BLaER1 treated with 17β-estradiol and CSF1 and Interleukin-3, amounts not matched to agents 10 nM and 100 nM (cell line): ENCODE data around the gene WASF2.
"Not testable (repeated sequence)": the region's sequence is repeated elsewhere in the genome, so short reads cannot be mapped to it uniquely, and the experiment has no call there.

ENCODE experiments used
- H3K27ac ChIP-seq, 11 experiments: shearing (Covaris generic); formaldehyde crosslinking; 2 replicates each; pipeline ENCODE4 v1.8.1; 2022
- H3K27me3 ChIP-seq, 11 experiments: shearing (Covaris generic); formaldehyde crosslinking; 2 replicates each; pipeline ENCODE4 v1.8.1; 2022
- H3K36me3 ChIP-seq, 11 experiments: shearing (Covaris generic); formaldehyde crosslinking; 2 replicates each; pipeline ENCODE4 v1.8.1; 2022
- H3K4me1 ChIP-seq, 10 experiments: shearing (Covaris generic); formaldehyde crosslinking; 2 replicates each; pipeline ENCODE4 v1.8.1; 2022
- H3K4me2 ChIP-seq, 11 experiments: shearing (Covaris generic); formaldehyde crosslinking; 2 replicates each; pipeline ENCODE4 v1.8.1; 2022
- H3K4me3 ChIP-seq, 10 experiments: shearing (Covaris generic); formaldehyde crosslinking; 2 replicates each; pipeline ENCODE4 v1.8.1; 2022
- H3K9ac ChIP-seq, 11 experiments: shearing (Covaris generic); formaldehyde crosslinking; 2 replicates each; pipeline ENCODE4 v1.8.1; 2022
- H3K9me3 ChIP-seq, 11 experiments: shearing (Covaris generic); formaldehyde crosslinking; replicated peaks in 1 of 11; 2 replicates each; pipeline ENCODE4 v1.8.1; 2022
- H4K20me1 ChIP-seq, 11 experiments: shearing (Covaris generic); formaldehyde crosslinking; 2 replicates each; pipeline ENCODE4 v1.8.1; 2022
- Cebpa-rat ChIP-seq, 11 experiments: shearing (Covaris generic); IDR thresholded peaks; 2 replicates each; pipeline ENCODE4 v1.8.1; 2022

The WASF2 gene

GRCh38 chr1:27408151-27408550 is 81.8 kb downstream of the WASF2 start:
- peaks cover 6 to 82% (median 38%) of the 10 kb centered on the region in 11 experiments; a peak in 17 of 22 replicates for H4K20me1 ChIP-seq
- no peak overlapping the region; a peak in 1 of 22 replicates for H3K27ac ChIP-seq
- no peak overlapping the region for H3K4me3 ChIP-seq
- H3K9ac ChIP-seq = no peak overlapping the region
- peak overlapping the region in 10 of 11 experiments; percentile 54 to 92 (median 74); a peak in 17 of 22 replicates for H3K4me2 ChIP-seq
- TF ChIP-seq Cebpa-rat (IDR thresholded peaks at IDR 0.05) = no peak
- no peaks in the 10 kb centered on the region for H3K27me3 ChIP-seq
- H3K4me1 ChIP-seq = peaks cover 73 to 90% (median 85%) of the 10 kb centered on the region in 10 experiments
- H3K36me3 ChIP-seq = peaks cover 62 to 77% (median 65%) of the 10 kb centered on the region in 11 experiments
- H3K9me3 ChIP-seq = no peaks in the 10 kb centered on the region

DNA sequence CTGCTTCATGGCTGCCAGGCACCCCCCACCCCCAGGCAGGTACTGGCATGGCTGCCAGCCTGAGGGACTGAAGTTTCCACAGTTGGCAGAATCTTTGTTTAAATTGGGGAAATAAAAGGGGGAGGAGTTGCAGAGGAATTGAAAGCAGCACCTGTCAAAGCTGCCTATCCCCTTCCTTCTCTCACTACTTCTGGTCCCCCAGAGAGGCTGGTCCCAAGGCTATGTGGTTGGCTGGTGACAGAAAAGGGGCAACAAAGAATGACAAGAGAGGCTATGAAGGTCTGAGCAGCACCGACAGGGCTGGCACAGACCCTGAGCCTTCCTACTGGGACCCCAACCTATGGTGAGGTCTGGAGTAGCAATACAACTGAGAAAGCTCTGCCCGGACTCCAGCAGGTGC is 83.2 kb downstream of the WASF2 start:
- Histone ChIP-seq H3K36me3 (peaks cover 48 to 63% (median 52%) of the 10 kb centered on the region in 11 experiments), H3K4me2 (peak overlapping the region; percentile 54 to 92 (median 75)), H4K20me1 (peaks cover 6 to 72% (median 28%) of the 10 kb centered on the region in 11 experiments; a peak in 16 of 22 replicates), H3K4me1 (peaks cover 74 to 91% (median 85%) of the 10 kb centered on the region in 10 experiments), H3K27ac (peak overlapping the region in 4 of 11 experiments; percentile 38 to 86 (median 54); a peak in 5 of 22 replicates), H3K9ac (peak overlapping the region in 7 of 11 experiments; percentile 2 to 60 (median 36); a peak in 9 of 22 replicates), H3K4me3 (0 out of 20 replicates have a peak overlapping the region, but pooled peaks of 1 of the 10 experiments have one; percentile 16)
- H3K27me3 ChIP-seq, H3K9me3 ChIP-seq: not testable (repeated sequence)

- peaks cover 6 to 70% (median 25%) of the 10 kb centered on the region in 11 experiments; a peak in 15 of 22 replicates for H4K20me1 ChIP-seq
- H3K27me3 ChIP-seq = no peaks in the 10 kb centered on the region
- peak overlapping the region in 10 of 11 experiments; percentile 32 to 86 (median 56); a peak in 19 of 22 replicates for H3K27ac ChIP-seq
- peak overlapping the region; percentile 74 to 93 (median 89) for H3K4me2 ChIP-seq
- no peaks in the 10 kb centered on the region for H3K9me3 ChIP-seq
- H3K4me3 ChIP-seq = no peak overlapping the region
- H3K9ac ChIP-seq = peak overlapping the region in 8 of 11 experiments; percentile 7 to 60 (median 46); a peak in 12 of 22 replicates
- H3K36me3 ChIP-seq = peaks cover 44 to 58% (median 47%) of the 10 kb centered on the region in 11 experiments
- peaks cover 75 to 91% (median 85%) of the 10 kb centered on the region in 10 experiments for H3K4me1 ChIP-seq
- TF ChIP-seq Cebpa-rat (IDR thresholded peaks at IDR 0.05) = no peak
Measured at GRCh38 chr1:27406362-27406680, 83.6 kb downstream of the WASF2 start.

GRCh38 chr1:27405598-27406361 is 84.2 kb downstream of the WASF2 start:
- peaks cover 74 to 91% (median 84%) of the 10 kb centered on the region in 10 experiments for H3K4me1 ChIP-seq
- H3K27ac ChIP-seq = peak overlapping the region in 10 of 11 experiments; percentile 32 to 86 (median 72); a peak in 19 of 22 replicates
- H3K4me2 ChIP-seq = peak overlapping the region; percentile 74 to 93 (median 89)

DNA sequence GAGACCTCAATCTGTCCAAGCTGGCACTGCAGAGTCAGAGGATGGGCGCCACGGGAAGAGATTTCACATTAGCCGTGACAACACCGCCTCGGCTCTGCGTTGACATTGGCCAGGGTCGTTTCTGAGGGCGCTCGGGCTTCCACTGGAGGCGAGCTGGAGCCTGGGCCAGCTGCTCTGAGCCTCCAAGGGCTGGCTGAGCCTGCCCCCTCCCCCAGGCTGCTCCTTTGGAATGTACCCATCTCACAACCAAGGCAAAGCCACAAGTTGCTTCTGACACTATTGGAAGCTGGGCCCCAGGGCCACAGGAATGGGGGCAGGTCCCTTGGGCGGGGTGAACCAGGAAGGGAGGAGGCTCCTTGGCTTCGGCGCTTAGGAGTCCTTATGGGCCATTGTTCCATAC is 84.9 kb downstream of the WASF2 start:
- Histone ChIP-seq H3K36me3 (peaks cover 31 to 46% (median 35%) of the 10 kb centered on the region in 11 experiments), H3K4me3 (no peak overlapping the region), H3K4me1 (peaks cover 74 to 90% (median 80%) of the 10 kb centered on the region in 10 experiments), H3K27ac (peak overlapping the region in 10 of 11 experiments; percentile 16 to 86 (median 72); a peak in 19 of 22 replicates), H3K9me3 (no peaks in the 10 kb centered on the region), H4K20me1 (peaks cover 0 to 69% (median 20%) of the 10 kb centered on the region in 11 experiments; a peak in 12 of 22 replicates), H3K27me3 (no peaks in the 10 kb centered on the region), H3K4me2 (peak overlapping the region; percentile 74 to 93 (median 89)), H3K9ac (peak overlapping the region; percentile 9 to 80 (median 61); a peak in 16 of 22 replicates)
- TF ChIP-seq Cebpa-rat (IDR thresholded peaks at IDR 0.05) = no peak

More at GRCh38 chr1:27405598-27406361, 84.2 kb downstream of the WASF2 start:
- not testable (repeated sequence) for H3K9me3 ChIP-seq, H3K4me3 ChIP-seq, H3K27me3 ChIP-seq
- Histone ChIP-seq H3K36me3 (peaks cover 38 to 53% (median 42%) of the 10 kb centered on the region in 11 experiments), H3K9ac (peak overlapping the region in 10 of 11 experiments; percentile 7 to 80 (median 57); a peak in 13 of 22 replicates), H4K20me1 (peaks cover 1 to 70% (median 22%) of the 10 kb centered on the region in 11 experiments; a peak in 15 of 22 replicates)

DNA sequence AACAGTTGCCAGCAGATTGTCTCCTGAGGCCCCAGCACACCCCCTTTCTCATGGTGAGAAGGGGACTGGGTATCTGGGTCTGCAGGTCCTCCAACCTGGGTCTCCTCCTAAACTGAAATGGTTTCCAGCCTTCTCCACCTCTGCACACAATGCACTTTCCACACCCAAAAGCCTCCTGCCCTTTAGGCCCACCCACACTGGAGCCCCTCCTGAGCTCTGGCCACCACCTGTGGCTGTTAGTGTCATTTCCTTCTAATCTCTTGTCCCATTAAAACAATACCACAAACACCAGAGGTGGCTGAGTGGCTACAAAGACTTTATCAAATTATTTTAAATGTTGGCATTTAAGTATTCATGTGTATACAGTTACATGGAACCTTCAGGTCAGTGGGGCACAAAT is 86.0 kb downstream of the WASF2 start:
- peaks cover 74 to 94% (median 82%) of the 10 kb centered on the region in 10 experiments for H3K4me1 ChIP-seq
- peak overlapping the region; percentile 16 to 86 (median 71); a peak in 21 of 22 replicates for H3K27ac ChIP-seq
- TF ChIP-seq Cebpa-rat (IDR thresholded peaks at IDR 0.05) = no peak
- H3K9me3 ChIP-seq = no peaks in the 10 kb centered on the region
- peaks cover 0 to 80% (median 20%) of the 10 kb centered on the region in 11 experiments; a peak in 11 of 22 replicates for H4K20me1 ChIP-seq
- H3K27me3 ChIP-seq = no peaks in the 10 kb centered on the region
- peak overlapping the region in 8 of 10 experiments; percentile 18 to 48 (median 35); a peak in 13 of 20 replicates for H3K4me3 ChIP-seq
- H3K36me3 ChIP-seq = peaks cover 20 to 34% (median 23%) of the 10 kb centered on the region in 11 experiments
- H3K4me2 ChIP-seq = peak overlapping the region; percentile 74 to 93 (median 89)
- peak overlapping the region; percentile 38 to 80 (median 63); a peak in 20 of 22 replicates for H3K9ac ChIP-seq

DNA sequence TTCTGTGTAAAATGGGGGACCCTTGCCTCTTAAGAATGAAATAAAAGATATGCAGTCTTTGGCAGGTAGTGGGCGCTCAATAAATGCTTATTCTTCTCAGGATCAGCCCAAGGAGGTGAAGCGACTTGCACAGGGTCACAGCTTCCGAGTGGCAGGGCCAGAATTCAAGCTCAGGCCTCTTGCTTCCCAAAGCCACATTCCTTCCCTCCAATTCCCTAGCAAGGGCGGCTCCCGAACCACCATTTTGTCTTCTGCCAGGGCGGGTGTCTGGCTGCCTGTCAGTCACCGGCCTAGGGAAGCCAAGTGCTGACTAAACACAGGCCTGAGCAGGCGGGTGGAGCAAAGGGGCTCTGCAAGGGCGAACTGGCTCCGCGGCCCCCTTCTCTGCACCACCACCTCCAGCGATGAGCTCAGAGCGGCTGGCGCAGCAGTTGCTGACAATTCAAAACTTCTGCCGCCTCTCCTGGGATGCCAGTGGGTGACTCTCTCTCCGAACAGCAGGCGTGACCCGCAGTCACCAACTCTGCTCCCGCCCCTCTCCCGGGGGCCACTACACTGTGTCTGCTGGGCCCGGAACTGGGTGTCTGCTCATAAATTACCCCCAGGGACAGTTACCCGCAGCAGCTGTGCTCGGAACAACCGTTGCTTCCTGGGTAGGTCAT is 86.8 kb downstream of the WASF2 start:
- H3K4me1 ChIP-seq = peaks cover 72 to 97% (median 80%) of the 10 kb centered on the region in 10 experiments
- no peaks in the 10 kb centered on the region for H3K27me3 ChIP-seq
- peak overlapping the region; percentile 74 to 93 (median 89) for H3K4me2 ChIP-seq
- H4K20me1 ChIP-seq = peaks cover 0 to 80% (median 20%) of the 10 kb centered on the region in 11 experiments; a peak in 11 of 22 replicates
- H3K4me3 ChIP-seq = peak overlapping the region in 9 of 10 experiments; percentile 12 to 48 (median 33); a peak in 14 of 20 replicates
- H3K9ac ChIP-seq = peak overlapping the region; percentile 38 to 80 (median 63); a peak in 21 of 22 replicates
- no peaks in the 10 kb centered on the region for H3K9me3 ChIP-seq
- H3K36me3 ChIP-seq = peaks cover 12 to 27% (median 16%) of the 10 kb centered on the region in 11 experiments
- TF ChIP-seq Cebpa-rat (IDR thresholded peaks at IDR 0.05) = no peak
- H3K27ac ChIP-seq = peak overlapping the region; percentile 16 to 86 (median 71); a peak in 21 of 22 replicates

GRCh38 chr1:27402349-27402754 is 87.6 kb downstream of the WASF2 start:
- H3K36me3 ChIP-seq = peaks cover 4 to 19% (median 7%) of the 10 kb centered on the region in 11 experiments; a peak in 20 of 22 replicates
- H3K27ac ChIP-seq = peak overlapping the region; percentile 16 to 86 (median 71); a peak in 20 of 22 replicates

More at GRCh38 chr1:27402349-27402754, 87.6 kb downstream of the WASF2 start:
- Histone ChIP-seq H3K4me2 (peak overlapping the region; percentile 74 to 93 (median 89)), H3K4me1 (peaks cover 64 to 89% (median 77%) of the 10 kb centered on the region in 10 experiments), H3K27me3 (no peaks in the 10 kb centered on the region), H3K4me3 (peak overlapping the region in 3 of 10 experiments; percentile 32 to 48 (median 41); a peak in 5 of 20 replicates), H3K9me3 (no peaks in the 10 kb centered on the region), H3K9ac (peak overlapping the region in 10 of 11 experiments; percentile 22 to 80 (median 64); a peak in 17 of 22 replicates), H4K20me1 (peaks cover 0 to 72% (median 14%) of the 10 kb centered on the region in 11 experiments; a peak in 10 of 22 replicates)
- no peak for TF ChIP-seq Cebpa-rat (IDR thresholded peaks at IDR 0.05)
